IPS-NIHi11 (cell line): Measurements from ENCODE around the gene FGR.

Experiments
- DNase-seq: peaks from one replicate; pipeline ENCODE4 v3.0.0; 2012; ENCODE audit warnings: mixed read lengths, low spot score

FGR gene

GRCh38 chr1:27615346-27616192 is 19.4 kb downstream of the FGR start:
- DNase-seq = no peak

GRCh38 chr1:27614625-27615344 is 20.2 kb downstream of the FGR start:
- peak; percentile 87 for DNase-seq

DNA sequence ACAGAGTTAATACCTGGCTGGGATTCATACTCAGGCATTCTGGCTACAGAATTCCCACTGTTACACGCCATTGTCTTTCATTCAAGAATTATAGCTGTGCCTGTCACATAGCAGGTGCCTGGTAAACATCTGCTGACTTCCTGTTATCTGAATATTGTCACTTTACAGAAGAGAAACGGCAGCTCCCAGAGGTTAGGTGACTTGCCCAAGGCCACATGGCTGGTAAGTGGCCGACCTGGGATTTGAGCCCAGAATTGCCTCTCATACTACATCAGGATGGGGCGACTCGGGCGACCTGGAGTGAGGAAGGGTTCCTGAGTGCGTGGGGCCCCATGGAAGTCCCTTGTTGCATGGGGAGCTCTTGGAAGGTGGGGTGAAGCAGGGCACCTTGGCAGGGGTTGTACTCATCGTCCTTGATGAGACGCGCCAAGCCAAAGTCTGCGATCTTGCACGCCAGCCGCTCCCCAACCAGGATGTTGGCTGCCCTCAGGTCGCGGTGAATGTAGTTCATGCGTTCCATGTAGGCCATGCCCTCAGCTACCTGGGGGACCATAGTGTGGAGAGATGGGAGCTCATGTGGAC is 20.9 kb downstream of the FGR start:
- no peak for DNase-seq

DNA sequence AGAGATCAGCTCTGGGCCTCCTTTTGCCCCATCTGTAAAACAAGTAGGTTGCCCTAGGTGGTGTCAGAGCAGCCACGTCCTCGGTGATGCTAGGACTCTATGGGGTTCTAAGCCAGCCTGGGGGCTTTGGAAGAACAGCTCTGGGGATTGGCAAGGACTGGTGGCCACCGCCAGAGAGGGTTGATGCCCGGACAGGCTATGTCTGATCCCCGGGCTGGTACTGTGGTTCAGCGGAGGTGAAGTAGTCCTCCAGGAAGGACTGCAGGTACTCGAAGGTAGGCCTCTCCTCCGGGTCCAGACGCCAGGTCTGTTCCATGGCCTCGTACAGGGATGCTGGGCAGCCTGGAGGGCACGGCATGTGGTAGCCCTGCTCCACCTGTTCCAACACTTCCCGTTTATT is 22.3 kb downstream of the FGR start:
- DNase-seq = no peak

GRCh38 chr1:27611450-27611849 is 23.5 kb downstream of the FGR start:
- DNase-seq = no peak

- no peak for DNase-seq
Observed at GRCh38 chr1:27609618-27610240, 25.3 kb downstream of the FGR start.

GRCh38 chr1:27609210-27609555 is 25.8 kb downstream of the FGR start:
- DNase-seq = no peak

DNA sequence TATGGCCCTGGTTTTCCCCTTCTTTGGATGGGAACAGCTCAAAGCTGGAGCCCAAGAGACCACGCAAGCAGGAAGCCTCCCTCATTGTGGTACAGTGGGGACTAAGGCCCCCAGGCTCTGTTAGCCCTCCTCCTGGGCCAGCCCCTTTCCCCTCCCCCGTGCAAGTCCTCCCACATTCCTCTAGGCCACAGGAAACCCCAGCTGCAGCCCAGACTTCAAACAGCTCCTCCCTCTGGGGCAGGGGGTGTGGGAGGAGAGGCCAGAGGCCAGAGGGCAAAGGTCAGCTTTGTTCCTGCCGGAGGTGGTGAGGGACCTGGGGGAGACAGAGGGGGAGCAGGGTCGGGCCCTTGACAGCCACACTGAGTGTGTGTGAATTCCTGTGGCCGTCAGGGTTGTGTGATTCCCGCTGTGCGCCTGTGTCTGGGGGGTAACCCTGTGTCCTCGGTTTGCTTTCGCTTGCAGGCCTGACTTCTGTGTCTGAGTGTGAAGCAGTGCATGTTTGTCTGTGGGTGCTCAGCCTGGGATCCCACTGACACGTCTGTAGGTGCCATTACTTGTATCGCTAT is 27.7 kb downstream of the FGR start:
- no peak for DNase-seq

DNA sequence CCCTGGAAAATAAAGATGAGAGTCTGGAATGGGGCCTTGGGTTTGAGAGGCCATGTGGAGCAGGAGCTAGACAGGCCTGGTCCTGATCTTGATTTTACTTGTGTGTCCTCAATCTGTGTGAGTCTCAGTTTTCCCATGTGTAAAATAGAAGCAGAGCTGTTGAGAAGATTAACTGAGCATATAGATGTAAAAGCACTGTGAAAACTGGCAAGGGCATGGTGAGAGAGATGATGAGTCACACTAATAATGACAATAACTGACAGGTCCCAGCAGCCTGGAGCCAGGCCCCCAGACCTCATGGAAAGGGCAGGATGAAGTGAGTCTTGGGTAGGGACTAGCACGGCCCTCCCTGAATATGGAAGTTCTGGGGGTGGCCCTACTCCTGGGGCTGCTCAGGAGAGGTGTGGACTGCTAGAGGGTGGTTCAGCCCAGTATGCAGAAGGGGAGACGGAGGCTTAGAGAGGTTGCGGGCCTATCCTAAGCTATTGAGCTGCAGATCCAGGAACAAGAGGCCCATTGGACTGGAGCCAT is 28.2 kb downstream of the FGR start:
- DNase-seq = no peak

DNA sequence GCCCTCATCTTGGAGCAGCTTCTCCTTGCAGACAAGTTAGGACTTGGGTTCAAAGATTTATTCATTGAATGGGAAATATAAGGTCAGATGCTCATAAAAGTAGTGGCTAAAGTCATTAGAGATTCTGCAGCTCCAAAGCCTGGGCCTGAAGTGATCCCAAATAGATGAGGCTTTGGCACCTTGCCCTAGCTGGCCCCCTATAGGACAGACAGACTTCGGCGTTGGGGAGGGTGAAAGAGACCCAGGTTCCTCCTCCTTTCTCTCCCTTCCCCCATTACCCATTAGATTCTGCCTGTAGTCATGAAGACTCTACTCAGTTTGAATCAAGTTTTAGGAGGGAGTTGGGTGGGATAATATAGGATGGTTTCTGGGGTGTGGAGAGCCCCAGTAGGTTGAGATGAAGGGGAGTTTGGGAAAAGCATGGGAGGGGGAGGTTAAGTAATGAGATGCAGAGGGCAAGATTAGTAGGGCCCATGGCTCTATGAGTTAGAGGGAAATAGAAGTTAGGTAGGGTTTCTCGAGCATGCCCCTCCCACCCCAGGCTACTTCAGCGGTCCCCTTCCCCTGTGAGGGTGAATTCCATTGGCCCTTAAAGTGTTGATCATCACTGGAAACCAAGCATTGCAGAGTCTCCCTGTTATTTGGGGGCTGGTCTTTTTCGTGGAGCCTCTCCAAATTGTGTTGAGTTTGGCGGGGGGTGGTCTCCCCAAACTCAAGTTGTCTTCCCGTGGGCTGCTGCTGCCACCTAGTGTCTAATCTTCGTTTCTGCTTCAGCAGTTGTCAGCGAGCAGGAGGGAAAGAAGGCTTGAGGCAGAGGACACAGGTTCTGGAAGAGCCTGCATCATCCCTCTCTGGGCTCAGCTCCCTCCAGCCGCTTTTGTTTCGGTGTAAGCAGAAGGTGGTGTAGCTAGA is 28.9 kb downstream of the FGR start:
- DNase-seq = no peak

- DNase-seq = no peak
Observed at GRCh38 chr1:27605300-27605766, 29.7 kb downstream of the FGR start.

- DNase-seq = no peak
Observed at GRCh38 chr1:27604579-27605299, 30.2 kb downstream of the FGR start.

- DNase-seq = peak; percentile 85
Observed at GRCh38 chr1:27603681-27604578, 31.1 kb downstream of the FGR start, which contains the start of gene AHDC1. TSS of gene AHDC1 (minus strand) at chr1:27604144. CDS start at chr1:27552115, 52,029 bp downstream.

- DNase-seq = no peak
Observed at GRCh38 chr1:27603309-27603680, 31.7 kb downstream of the FGR start.

DNA sequence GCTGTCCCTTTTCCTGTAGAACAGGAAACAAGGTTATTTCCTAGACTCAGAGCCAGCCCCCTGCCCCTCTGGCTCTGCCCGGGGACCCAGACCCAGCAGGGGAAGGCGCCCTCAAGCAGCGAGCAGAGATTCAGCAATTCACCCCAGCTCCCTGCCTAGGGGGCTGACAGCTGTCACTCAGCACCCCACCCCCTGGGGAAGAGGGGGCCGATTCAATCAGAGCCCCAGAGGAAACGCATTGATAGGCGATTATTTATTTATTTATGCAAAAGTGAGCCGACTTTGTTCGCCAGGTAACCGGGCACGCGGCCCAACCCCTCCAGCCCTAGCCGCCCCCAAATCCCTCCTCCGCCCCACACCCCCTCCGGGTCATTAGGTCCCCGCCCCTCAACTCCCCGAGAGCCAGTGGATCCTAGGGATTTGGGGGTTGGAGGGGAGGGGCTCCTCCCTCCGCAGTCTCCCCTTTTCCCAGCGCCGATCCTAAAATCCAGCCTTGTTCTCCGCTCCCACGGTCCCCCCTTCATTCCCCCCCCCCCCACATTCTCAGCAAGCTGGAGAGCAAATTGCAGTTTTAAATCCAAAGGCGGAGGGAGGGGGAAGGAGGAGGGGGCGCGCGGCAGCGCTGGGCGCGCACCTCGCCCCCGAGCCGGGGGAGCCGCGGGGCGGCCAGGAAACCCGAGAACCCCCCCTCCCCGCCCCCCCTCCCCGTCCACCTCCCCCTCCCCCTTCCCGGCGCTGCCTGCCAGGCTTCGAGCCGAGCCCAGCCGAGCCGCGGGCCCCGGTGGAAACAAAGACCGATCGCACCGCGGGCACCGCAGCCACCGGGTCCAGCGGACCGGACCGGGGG is 32.3 kb downstream of the FGR start:
- DNase-seq = peak; percentile 67

GRCh38 chr1:27601771-27602461 is 33.1 kb downstream of the FGR start:
- no peak for DNase-seq

DNA sequence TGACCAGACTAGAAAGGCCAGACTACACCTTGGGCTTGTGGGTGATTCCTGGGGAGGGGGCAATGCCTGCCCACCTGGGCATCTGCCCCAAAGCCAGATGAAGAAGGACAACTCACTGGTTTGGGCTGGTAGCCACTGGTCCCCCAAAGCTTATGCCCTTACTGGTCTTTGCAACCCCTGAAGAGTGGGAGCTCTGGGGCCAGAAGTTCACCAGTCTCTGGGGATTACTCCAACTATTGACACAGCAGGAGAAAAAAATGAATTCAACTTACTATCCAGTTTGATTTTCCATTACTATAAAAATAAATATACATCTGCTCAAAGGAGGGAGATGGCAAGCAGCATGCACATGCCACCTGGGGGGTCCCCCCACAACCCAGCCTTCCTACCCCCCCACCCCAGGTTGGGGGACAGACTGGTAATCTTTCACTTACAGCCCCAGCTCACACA is 33.6 kb downstream of the FGR start:
- DNase-seq = no peak
